ENCODE data around the gene MRPL43. TPM values are rescaled to one million over a fixed set of nuclear protein-coding genes. Genes with fewer than 3 reads are reported as not detected.

MRPL43 gene
- total and polyA plus RNA-seq, 10 of the 15 experiments (the other 5 are each of a cell fraction or from before 2014, with no cell fraction given), result 16.6 to 108 (median 65.1) TPM

- no peak overlapping the region for H3K27ac ChIP-seq (ENCODE audit: control insufficient read depth, insufficient read depth)
- ChIA-PET CTCF (interaction anchor here (0.7 to 3.7 kb wide), 6 partner anchors 8 to 64 kb away, joined by 3 to 21 read pairs (median 3); no protein-coding TSS in a partner anchor), RAD21 (ENCODE audit: unreplicated experiment) (interaction anchor here (1.5 kb wide), 1 partner anchor 11 kb away, joined by 5 read pairs; no protein-coding TSS in a partner anchor), POLR2A (no interaction called here), SMC1A (ENCODE audit: uncharacterized antibody, unreplicated experiment) (interaction anchor here (1.7 kb wide), 1 partner anchor 11 kb away, joined by 4 read pairs; no protein-coding TSS in a partner anchor)
- H3K4me3 ChIP-seq, result no peak overlapping the region
- in situ Hi-C loops (cut with MboI) (no loop called here), intact Hi-C loops (cut with micrococcal nuclease; ENCODE audit: unreplicated experiment) (no loop called here)
- no peaks in the 10 kb centered on the region for H4K20me1 ChIP-seq (ENCODE audit: control insufficient read depth, insufficient read depth)
- H3K4me1 ChIP-seq (ENCODE audit: control insufficient read depth, insufficient read depth, low read length), result peaks cover 7% of the 10 kb centered on the region
- TSS peak; percentile 23 for BruUV-seq (replicated peaks)
- peaks cover 8% of the 10 kb centered on the region for H3K79me2 ChIP-seq (ENCODE audit: control insufficient read depth, insufficient read depth, low read length)
- H3K9ac ChIP-seq (ENCODE audit: control insufficient read depth, insufficient read depth, low read length), result no peak overlapping the region
- peaks cover 0 to 2% of the 10 kb centered on the region in 2 experiments; a peak in 3 of 4 replicates for H3K36me3 ChIP-seq (ENCODE audit: control insufficient read depth in 2 of 2, insufficient read depth in 2 of 2, low read length in 1 of 2)
- no peaks in the 10 kb centered on the region for H3K27me3 ChIP-seq (replicated peaks in 1 of 2; ENCODE audit: control insufficient read depth in 2 of 2, insufficient read depth in 2 of 2, low read length in 1 of 2)
- no peak overlapping the region for H2AFZ ChIP-seq (ENCODE audit: control insufficient read depth, low read depth, low read length)
- no peak for ATAC-seq
- no peaks in the 10 kb centered on the region for H3K9me3 ChIP-seq (replicated peaks; ENCODE audit: control insufficient read depth, insufficient read depth, low read length)
- FAIRE-seq, result no peak
- 90% methylated on average over 18 of the region's 18 CpGs for WGBS (ENCODE audit: insufficient coverage, insufficient replicate concordance, low lambda C conversion rate, missing lambda C conversion rate)
- no peak for DNase-seq (ENCODE audit: low read depth, low spot score)
- no peak overlapping the region for H3K4me2 ChIP-seq (ENCODE audit: control insufficient read depth, insufficient read depth)
- no peak for TF ChIP-seq GABPA (IDR thresholded peaks at IDR 0.05; ENCODE audit: low read depth)
- no peak for TF ChIP-seq FOS (IDR thresholded peaks at IDR 0.05; ENCODE audit: borderline replicate concordance, extremely low read depth, insufficient read length)
- no peak for TF ChIP-seq DPF2 (IDR thresholded peaks at IDR 0.05)
- TF ChIP-seq STAT3 (IDR thresholded peaks at IDR 0.05; ENCODE audit: low read depth, low read length), result no peak
- TF ChIP-seq E4F1 (IDR thresholded peaks at IDR 0.05; ENCODE audit: borderline replicate concordance, partially characterized antibody), result no peak
- TF ChIP-seq KLF5 (IDR thresholded peaks at IDR 0.05; ENCODE audit: partially characterized antibody), result no peak
- TF ChIP-seq NR2C1 (IDR thresholded peaks at IDR 0.05), result no peak
- TF ChIP-seq ATF7 (IDR thresholded peaks at IDR 0.05; ENCODE audit: low read depth), result no peak
- no peak for TF ChIP-seq BCLAF1 (IDR thresholded peaks at IDR 0.05)
- TF ChIP-seq CUX1 (IDR thresholded peaks at IDR 0.05; ENCODE audit: insufficient replicate concordance, low read depth, low read length), result no peak
- TF ChIP-seq TCF7 (IDR thresholded peaks at IDR 0.05; ENCODE audit: borderline replicate concordance), result no peak
- TF ChIP-seq CHD4 (IDR thresholded peaks at IDR 0.05), result no peak
- no peak for TF ChIP-seq SIN3A (IDR thresholded peaks at IDR 0.05; ENCODE audit: low read depth, low read length)
- TF ChIP-seq ZNF217 (IDR thresholded peaks at IDR 0.05), result no peak
- TF ChIP-seq ZNF274 (IDR thresholded peaks at IDR 0.05; ENCODE audit: insufficient read depth, insufficient read length), result no peak
Measured at GRCh38 chr10:101003639-101004206, 16.4 kb upstream of the MRPL43 start.

Data from GM12878 (cell line).